IMR-90 (cell line): ENCODE results near the gene ARHGAP12. TPM values are rescaled to one million over a fixed set of nuclear protein-coding genes. Genes with fewer than 3 reads are reported as not detected.

ENCODE experiments used
- ATAC-seq: fragments of 200-7000 bp; cut with Tn5 transposase; 2 replicates; pipeline ENCODE4 v1.9.1; 2020; ENCODE audit warnings: low read depth, mild to moderate bottlenecking, moderate library complexity
- BruUV-seq: library from RNA; stranded (reverse); fragments of 400-500 nt; replicated peaks from 2 replicates; lab custom pipeline; 2021; lab: Mats Ljungman, UMichigan
- CTCF ChIA-PET: fragments of 300-600 bp; formaldehyde crosslinking; extraction: SDS; loops from one replicate; lab custom pipeline; 2021; ENCODE audit warnings: antibody characterized with exemption; lab: Yijun Ruan, JAX
- POLR2A ChIA-PET: fragments of 300-600 bp; sonication (Branson Sonifier 250); formaldehyde crosslinking; loops from one replicate; lab custom pipeline; 2022; ENCODE audit warnings: antibody characterized with exemption; ENCODE audit not compliant: unreplicated experiment; lab: Charles Lee
- DNase-seq: peaks from one replicate; pipeline ENCODE4 v3.0.0; 2013
- H2AFZ ChIP-seq: replicated peaks from 2 replicates; pipeline ENCODE3; 2013; ENCODE audit warnings: low read length, mild to moderate bottlenecking; ENCODE audit not compliant: poor library complexity
- H2AK5ac ChIP-seq: 2 replicates; pipeline ENCODE4 v1.6.1; 2013; ENCODE audit warnings: low read depth, low read length, inconsistent platforms
- H2AK9ac ChIP-seq: replicated peaks from 2 replicates; pipeline ENCODE3; 2013; ENCODE audit warnings: mild to moderate bottlenecking, low read depth, low read length, moderate library complexity; ENCODE audit not compliant: poor library complexity
- H2BK120ac ChIP-seq: 2 replicates; pipeline ENCODE4 v1.6.1; 2013; ENCODE audit warnings: low read depth, low read length, inconsistent platforms
- H2BK15ac ChIP-seq: 3 replicates; pipeline ENCODE4 v1.6.1; 2013; ENCODE audit warnings: low read depth, low read length, inconsistent platforms
- H2BK20ac ChIP-seq: 2 replicates; pipeline ENCODE4 v1.6.1; 2013; ENCODE audit warnings: low read depth, mild to moderate bottlenecking, inconsistent platforms, low read length, moderate library complexity
- H2BK5ac ChIP-seq: 2 replicates; pipeline ENCODE4 v1.6.1; 2013; ENCODE audit warnings: mild to moderate bottlenecking, low read depth, low read length, inconsistent platforms; ENCODE audit not compliant: poor library complexity, severe bottlenecking
- H3K14ac ChIP-seq: replicated peaks from 2 replicates; pipeline ENCODE4 v1.6.1; 2013; ENCODE audit warnings: low read depth, low read length, inconsistent platforms
- H3K18ac ChIP-seq: 2 replicates; pipeline ENCODE4 v1.6.1; 2013; ENCODE audit warnings: low read depth, low read length, control low read depth
- H3K23ac ChIP-seq: 2 replicates; pipeline ENCODE4 v1.6.1; 2013; ENCODE audit warnings: low read depth, low read length, inconsistent platforms
- H3K27ac ChIP-seq: 2 replicates; pipeline ENCODE4 v1.5.1; 2013; ENCODE audit warnings: mild to moderate bottlenecking, control low read depth, low read length; ENCODE audit not compliant: insufficient read depth
- H3K27me3 ChIP-seq: 2 replicates; pipeline ENCODE4 v1.6.1; 2013; ENCODE audit warnings: low read length; ENCODE audit not compliant: control insufficient read depth, insufficient read depth
- H3K36me3 ChIP-seq: 2 replicates; pipeline ENCODE4 v1.6.1; 2013; ENCODE audit warnings: low read length, mixed read lengths; ENCODE audit not compliant: control insufficient read depth, insufficient read depth
- H3K4ac ChIP-seq: 2 replicates; pipeline ENCODE4 v1.6.1; 2013; ENCODE audit warnings: low read depth, low read length, inconsistent platforms
- H3K4me1 ChIP-seq: 2 replicates; pipeline ENCODE4 v1.6.1; 2013; ENCODE audit warnings: low read length, mixed read lengths; ENCODE audit not compliant: control insufficient read depth, insufficient read depth
- H3K4me2 ChIP-seq: 2 replicates; pipeline ENCODE4 v1.6.1; 2013; ENCODE audit warnings: low read depth, mild to moderate bottlenecking, control low read depth, low read length, moderate library complexity
- H3K4me3 ChIP-seq: 2 replicates; pipeline ENCODE4 v1.5.1; 2013; ENCODE audit warnings: low read depth, mild to moderate bottlenecking, control low read depth, low read length, moderate library complexity; ENCODE audit not compliant: insufficient read depth
- H3K56ac ChIP-seq: 2 replicates; pipeline ENCODE4 v1.6.1; 2013; ENCODE audit warnings: low read length, inconsistent platforms; ENCODE audit not compliant: insufficient read depth; ENCODE audit errors: extremely low read depth
- H3K79me1 ChIP-seq, 2 experiments: 2 replicates each; pipeline ENCODE4 v1.6.1; 2013; ENCODE audit warnings: low read length in 2 of 2, inconsistent platforms in 1 of 2, low read depth in 1 of 2
- H3K9ac ChIP-seq: 2 replicates; pipeline ENCODE4 v1.6.1; 2013; ENCODE audit warnings: low read depth, low read length, control low read depth
- H3K9me1 ChIP-seq: 2 replicates; pipeline ENCODE4 v1.6.1; 2013; ENCODE audit warnings: low read length, inconsistent platforms; ENCODE audit not compliant: insufficient read depth
- H3K9me3 ChIP-seq: 2 replicates; pipeline ENCODE4 v1.6.1; 2013; ENCODE audit warnings: low read length; ENCODE audit not compliant: control insufficient read depth, insufficient read depth
- H4K20me1 ChIP-seq: 2 replicates; pipeline ENCODE4 v1.6.1; 2013; ENCODE audit warnings: low read length, inconsistent platforms; ENCODE audit not compliant: insufficient read depth
- H4K5ac ChIP-seq: 2 replicates; pipeline ENCODE4 v1.6.1; 2013; ENCODE audit warnings: mild to moderate bottlenecking, low read depth, low read length, control low read depth
- H4K8ac ChIP-seq, 2 experiments: 2 replicates each; pipeline ENCODE4 v1.6.1; 2013; ENCODE audit warnings: low read depth in 2 of 2, low read length in 2 of 2, control low read depth in 1 of 2, inconsistent platforms in 1 of 2
- H4K91ac ChIP-seq: 2 replicates; pipeline ENCODE4 v1.6.1; 2013; ENCODE audit warnings: low read depth, low read length, inconsistent platforms; ENCODE audit not compliant: insufficient read depth
- BHLHE40 ChIP-seq: fragments of 150-350 bp; IDR thresholded peaks from 2 replicates; pipeline ENCODE4 v1.6.1; 2016; ENCODE audit warnings: mild to moderate bottlenecking, low read depth, low read length
- CEBPB ChIP-seq: IDR thresholded peaks from 2 replicates; pipeline ENCODE4 v1.6.1; 2012; ENCODE audit warnings: low read depth, low read length, improper control_type of control experiment
- CHD1 ChIP-seq: IDR thresholded peaks from 2 replicates; pipeline ENCODE4 v1.6.1; 2012; ENCODE audit warnings: low read depth, low read length, improper control_type of control experiment
- CTCF ChIP-seq: conservative IDR thresholded peaks from 2 replicates; pipeline ENCODE4 v1.5.1; 2012; ENCODE audit warnings: mild to moderate bottlenecking, low read depth, low read length, improper control_type of control experiment
- ELK1 ChIP-seq: fragments of 150-350 bp; IDR thresholded peaks from 2 replicates; pipeline ENCODE4 v1.6.1; 2016; ENCODE audit warnings: low read depth, mild to moderate bottlenecking, low read length, moderate library complexity, borderline replicate concordance
- FOS ChIP-seq: fragments of 150-350 bp; IDR thresholded peaks from 2 replicates; pipeline ENCODE4 v1.6.1; 2016; ENCODE audit warnings: low read depth, low read length
- MAFK ChIP-seq: IDR thresholded peaks from 2 replicates; pipeline ENCODE4 v1.6.1; 2012; ENCODE audit warnings: low read depth, low read length, improper control_type of control experiment
- MXI1 ChIP-seq: IDR thresholded peaks from 2 replicates; pipeline ENCODE4 v1.6.1; 2012; ENCODE audit warnings: low read depth, mild to moderate bottlenecking, low read length, moderate library complexity, borderline replicate concordance
- NFE2L2 ChIP-seq: fragments of 150-350 bp; IDR thresholded peaks from 2 replicates; pipeline ENCODE4 v1.6.1; 2016; ENCODE audit warnings: low read depth, mild to moderate bottlenecking, low read length
- RAD21 ChIP-seq: IDR thresholded peaks from 2 replicates; pipeline ENCODE4 v1.6.1; 2012; ENCODE audit warnings: low read length, improper control_type of control experiment
- RCOR1 ChIP-seq: IDR thresholded peaks from 2 replicates; pipeline ENCODE4 v1.6.1; 2012; ENCODE audit warnings: mild to moderate bottlenecking, low read length, improper control_type of control experiment; ENCODE audit not compliant: insufficient replicate concordance
- SMC3 ChIP-seq: fragments of 150-350 bp; IDR thresholded peaks from 2 replicates; pipeline ENCODE4 v1.6.1; 2016; ENCODE audit warnings: low read depth, mild to moderate bottlenecking, antibody characterized with exemption, low read length, moderate library complexity
- USF2 ChIP-seq: fragments of 150-350 bp; IDR thresholded peaks from 2 replicates; pipeline ENCODE4 v1.6.1; 2017; ENCODE audit warnings: mild to moderate bottlenecking, antibody characterized with exemption, low read length, low read depth
- WGBS, 2 experiments: methylation state at CpG; one replicate each; pipeline versions ENCODE4 v1.1.5 to v1.1.7; 2013; ENCODE audit warnings: missing lambda C conversion rate in 2 of 2; ENCODE audit not compliant: insufficient read length in 1 of 2; ENCODE audit errors: extremely low coverage in 2 of 2; 5-methylcytosine and 5-hydroxymethylcytosine counted together
- dilution Hi-C: fragments of 300-500 bp; cut with HindIII; formaldehyde crosslinking; loops from one replicate; pipeline ENCODE4 v1.14.3; 2018; ENCODE audit warnings: low sequenced_read_pairs; ENCODE audit not compliant: unreplicated experiment
- in situ Hi-C: fragments of 300-500 bp; cut with MboI; formaldehyde crosslinking; loops from 3 replicates; pipeline ENCODE4 v1.14.3; 2019; ENCODE audit warnings: low sequenced_read_pairs, inconsistent platforms, mixed read lengths
- intact Hi-C: fragments of 100-400 bp; cut with micrococcal nuclease; formaldehyde crosslinking; loops from 2 replicates; pipeline ENCODE4 v1.10.0; 2022
- polyA plus RNA-seq, 3 experiments: library from polyadenylated mRNA; depleted of rRNA; stranded (reverse); fragments of >200 nt; gene quantifications; 2 replicates each; pipeline ENCODE4 v1.2.3, GENCODE V29; 2012; ENCODE audit warnings: low replicate concordance in 1 of 3
- total RNA-seq: library from RNA; depleted of rRNA; stranded (reverse); fragments of >200 nt; gene quantifications from 2 replicates; pipeline ENCODE4 v1.2.3, GENCODE V29; 2012

The ARHGAP12 gene
- total and polyA plus RNA-seq, 2 of the 4 experiments (the other 2 are of a cell fraction), result 9.0 to 28.5 TPM

- ChIA-PET POLR2A (interaction anchor here (0.6 kb wide), 1 partner anchor 172 kb away, joined by 3 read pairs; no protein-coding TSS in a partner anchor), CTCF (no interaction called here)
- Histone ChIP-seq H3K18ac (no peak overlapping the region), H3K23ac (no peak overlapping the region), H3K56ac (no peak overlapping the region), H3K9ac (no peak overlapping the region), H2AK5ac (no peak overlapping the region), H2BK120ac (no peak overlapping the region), H4K8ac (no peak overlapping the region), H3K27me3 (no peaks in the 10 kb centered on the region), H2AFZ (no peak overlapping the region), H3K4me3 (no peak overlapping the region), H4K91ac (no peak overlapping the region), H2BK15ac (peak overlapping the region; percentile 56; the same call in 2 of the 3 replicates), H2BK20ac (no peak overlapping the region), H3K9me3 (peaks cover under 1% of the 10 kb centered on the region), H2BK5ac (no peak overlapping the region), H3K27ac (no peak overlapping the region), H3K4ac (no peak overlapping the region), H3K4me2 (no peak overlapping the region), H4K20me1 (no peaks in the 10 kb centered on the region), H3K36me3 (no peaks in the 10 kb centered on the region), H3K14ac (no peak overlapping the region), H3K9me1 (0 out of 2 replicates have a peak, but pooled peaks cover 5% of the 10 kb centered on the region), H4K5ac (no peak overlapping the region), H3K4me1 (peaks cover 9% of the 10 kb centered on the region), H3K79me1 (no peaks in the 10 kb centered on the region), H2AK9ac (no peak overlapping the region)
- in situ Hi-C loops (no loop called here), dilution Hi-C loops (no loop called here), intact Hi-C loops (no loop called here)
- ATAC-seq (no peak), DNase-seq (no peak)
- WGBS, 2 experiments, result 100% methylated on average over 2 of the region's 3 CpGs; no CpG with 5 or more reads in 1 of the 2 experiments
- no TSS peak for BruUV-seq
- TF ChIP-seq CHD1, result no peak
- no peak for TF ChIP-seq MXI1
- no peak for TF ChIP-seq MAFK
- TF ChIP-seq CTCF, result no peak
- no peak for TF ChIP-seq NFE2L2
- TF ChIP-seq SMC3, result no peak
- no peak for TF ChIP-seq RCOR1
- TF ChIP-seq RAD21, result no peak
- no peak for TF ChIP-seq FOS
- TF ChIP-seq BHLHE40, result no peak
- TF ChIP-seq CEBPB, result no peak
- TF ChIP-seq ELK1, result no peak
- TF ChIP-seq USF2, result no peak
These were observed 20.6 kb upstream of the ARHGAP12 start for GRCh38 chr10:31949266-31949665.
